ENCODE data around the gene CTSZ.

DNA sequence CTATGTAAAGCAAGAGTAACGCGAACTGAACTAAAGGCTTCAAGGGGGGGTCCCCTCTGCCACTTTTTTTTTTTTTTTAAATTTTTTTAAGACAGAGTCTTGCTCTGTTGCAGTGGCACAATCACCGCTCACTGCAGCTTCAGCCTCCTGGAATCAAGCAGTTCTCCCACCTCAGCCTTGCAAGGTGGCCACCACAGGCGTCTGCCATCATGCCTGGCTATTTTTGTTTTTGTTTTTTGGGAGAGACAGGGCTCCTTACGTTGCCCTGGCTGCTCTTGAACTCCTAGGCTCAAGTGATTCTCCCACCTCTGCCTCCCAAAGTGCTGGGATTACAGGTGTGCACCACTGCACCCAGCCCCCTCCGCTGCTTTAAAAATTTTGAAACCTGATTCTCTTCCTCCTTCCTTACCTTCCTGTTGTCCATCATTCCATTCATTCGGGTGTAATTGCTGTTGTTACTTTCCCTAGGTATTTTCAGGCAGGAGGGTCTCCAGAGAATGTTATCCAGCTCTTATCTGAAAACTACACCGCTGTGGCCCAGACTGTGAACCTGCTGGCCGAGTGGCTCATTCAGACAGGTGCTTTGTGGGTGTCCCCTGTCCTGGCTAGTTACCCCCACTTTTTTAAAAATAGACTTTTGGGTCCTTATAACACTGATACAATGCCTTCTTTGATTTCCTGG lies 20.6 kb downstream of the CTSZ start:
- no peak for TF ChIP-seq POLR2AphosphoS5 (IDR thresholded peaks at IDR 0.05)
- TF ChIP-seq, protein P1, sequence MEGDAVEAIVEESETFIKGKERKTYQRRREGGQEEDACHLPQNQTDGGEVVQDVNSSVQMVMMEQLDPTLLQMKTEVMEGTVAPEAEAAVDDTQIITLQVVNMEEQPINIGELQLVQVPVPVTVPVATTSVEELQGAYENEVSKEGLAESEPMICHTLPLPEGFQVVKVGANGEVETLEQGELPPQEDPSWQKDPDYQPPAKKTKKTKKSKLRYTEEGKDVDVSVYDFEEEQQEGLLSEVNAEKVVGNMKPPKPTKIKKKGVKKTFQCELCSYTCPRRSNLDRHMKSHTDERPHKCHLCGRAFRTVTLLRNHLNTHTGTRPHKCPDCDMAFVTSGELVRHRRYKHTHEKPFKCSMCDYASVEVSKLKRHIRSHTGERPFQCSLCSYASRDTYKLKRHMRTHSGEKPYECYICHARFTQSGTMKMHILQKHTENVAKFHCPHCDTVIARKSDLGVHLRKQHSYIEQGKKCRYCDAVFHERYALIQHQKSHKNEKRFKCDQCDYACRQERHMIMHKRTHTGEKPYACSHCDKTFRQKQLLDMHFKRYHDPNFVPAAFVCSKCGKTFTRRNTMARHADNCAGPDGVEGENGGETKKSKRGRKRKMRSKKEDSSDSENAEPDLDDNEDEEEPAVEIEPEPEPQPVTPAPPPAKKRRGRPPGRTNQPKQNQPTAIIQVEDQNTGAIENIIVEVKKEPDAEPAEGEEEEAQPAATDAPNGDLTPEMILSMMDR (IDR thresholded peaks at IDR 0.05): no peak
